Large intestine (tissue), 3 donors: Measurements from ENCODE around the gene HMGB4. TPM values are rescaled to one million over a fixed set of nuclear protein-coding genes. Genes with fewer than 3 reads are reported as not detected.

Experiments
- DNase-seq, 2 donors: peaks; one replicate each; pipeline versions ENCODE4 v3.0.0 to v3.0.0-alpha.2; 2013
- H3K27ac ChIP-seq: one replicate; pipeline ENCODE4 v1.5.1; 2013; ENCODE audit warnings: low read length
- H3K27me3 ChIP-seq: 2 replicates; pipeline ENCODE4 v1.6.1; 2013; ENCODE audit warnings: low read length; ENCODE audit not compliant: control insufficient read depth, insufficient read depth
- H3K36me3 ChIP-seq: 2 replicates; pipeline ENCODE4 v1.6.1; 2013; ENCODE audit warnings: low read length; ENCODE audit not compliant: control insufficient read depth, insufficient read depth
- H3K4me1 ChIP-seq: one replicate; pipeline ENCODE4 v1.6.1; 2013; ENCODE audit warnings: low read length; ENCODE audit not compliant: control insufficient read depth, insufficient read depth
- H3K4me3 ChIP-seq: one replicate; pipeline ENCODE4 v1.5.1; 2013; ENCODE audit warnings: low read length
- H3K9me3 ChIP-seq: one replicate; pipeline ENCODE4 v1.6.1; 2013; ENCODE audit warnings: mild to moderate bottlenecking, low read depth, low read length, moderate library complexity; ENCODE audit not compliant: control insufficient read depth
- WGBS: methylation state at CpG from one replicate; pipeline ENCODE4 v1.1.5; 2013; ENCODE audit warnings: low lambda C conversion rate; ENCODE audit not compliant: insufficient coverage; 5-methylcytosine and 5-hydroxymethylcytosine counted together
- polyA plus RNA-seq: library from polyadenylated mRNA; unstranded; fragments of 120-200 nt; gene quantifications from one replicate; pipeline ENCODE4 v1.2.1, GENCODE V29; 2013

The HMGB4 gene
- polyA plus RNA-seq, 1 donor: not detected

GRCh38 chr1:33842348-33842747 lies 21.5 kb upstream of the HMGB4 start:
- WGBS: 100% methylated on average over 1 of the region's 5 CpGs
- no peaks in the 10 kb centered on the region for H3K36me3 ChIP-seq
- no peak overlapping the region for H3K27ac ChIP-seq
- no peaks in the 10 kb centered on the region for H3K9me3 ChIP-seq
- DNase-seq: no peak
- H3K4me3 ChIP-seq: no peak overlapping the region
- H3K27me3 ChIP-seq: no peaks in the 10 kb centered on the region
- H3K4me1 ChIP-seq: no peaks in the 10 kb centered on the region

- no CpG with 5 or more reads among the region's 5 CpGs for WGBS
- no peak overlapping the region for H3K4me3 ChIP-seq
- no peak overlapping the region for H3K27ac ChIP-seq
- no peak for DNase-seq
- no peaks in the 10 kb centered on the region for H3K27me3 ChIP-seq
- no peaks in the 10 kb centered on the region for H3K4me1 ChIP-seq
- H3K9me3 ChIP-seq: no peaks in the 10 kb centered on the region
- H3K36me3 ChIP-seq: no peaks in the 10 kb centered on the region
Observed at GRCh38 chr1:33844166-33844565, 19.7 kb upstream of the HMGB4 start.

GRCh38 chr1:33846861-33847260 lies 17.0 kb upstream of the HMGB4 start:
- Histone ChIP-seq H3K4me1 (no peaks in the 10 kb centered on the region), H3K27ac (no peak overlapping the region), H3K4me3 (no peak overlapping the region), H3K9me3 (no peaks in the 10 kb centered on the region), H3K27me3 (no peaks in the 10 kb centered on the region), H3K36me3 (no peaks in the 10 kb centered on the region)
- no CpG with 5 or more reads among the region's 8 CpGs for WGBS
- DNase-seq: no peak

GRCh38 chr1:33848205-33848937 lies 15.5 kb upstream of the HMGB4 start:
- Histone ChIP-seq H3K27ac (no peak overlapping the region), H3K4me1 (no peaks in the 10 kb centered on the region), H3K9me3 (no peaks in the 10 kb centered on the region), H3K36me3 (no peaks in the 10 kb centered on the region), H3K27me3 (no peaks in the 10 kb centered on the region), H3K4me3 (no peak overlapping the region)
- DNase-seq: no peak
- 43% methylated on average over 1 of the region's 4 CpGs for WGBS

- WGBS: no CpG with 5 or more reads among the region's 1 CpG
- no peak for DNase-seq
- Histone ChIP-seq H3K27me3 (peaks cover 2% of the 10 kb centered on the region), H3K27ac (no peak overlapping the region), H3K36me3 (no peaks in the 10 kb centered on the region), H3K9me3 (no peaks in the 10 kb centered on the region), H3K4me3 (no peak overlapping the region), H3K4me1 (no peaks in the 10 kb centered on the region)
Observed at GRCh38 chr1:33849211-33849610, 14.7 kb upstream of the HMGB4 start.

GRCh38 chr1:33850481-33850880 lies 13.4 kb upstream of the HMGB4 start:
- peaks cover 2% of the 10 kb centered on the region for H3K27me3 ChIP-seq
- no peaks in the 10 kb centered on the region for H3K9me3 ChIP-seq
- no peak overlapping the region for H3K4me3 ChIP-seq
- H3K4me1 ChIP-seq: no peaks in the 10 kb centered on the region
- no CpG with 5 or more reads among the region's 1 CpG for WGBS
- no peak overlapping the region for H3K27ac ChIP-seq
- H3K36me3 ChIP-seq: no peaks in the 10 kb centered on the region
- DNase-seq: no peak

- H3K27me3 ChIP-seq: peaks cover 2% of the 10 kb centered on the region
- H3K27ac ChIP-seq: no peak overlapping the region
- no peaks in the 10 kb centered on the region for H3K36me3 ChIP-seq
- no peak overlapping the region for H3K4me3 ChIP-seq
- H3K9me3 ChIP-seq: no peaks in the 10 kb centered on the region
- no peaks in the 10 kb centered on the region for H3K4me1 ChIP-seq
- no peak for DNase-seq
Observed at GRCh38 chr1:33852711-33853110, 11.2 kb upstream of the HMGB4 start.

- DNase-seq: no peak
- Histone ChIP-seq H3K27ac (no peak overlapping the region), H3K9me3 (no peaks in the 10 kb centered on the region), H3K4me1 (no peaks in the 10 kb centered on the region), H3K27me3 (peaks cover 2% of the 10 kb centered on the region), H3K4me3 (no peak overlapping the region), H3K36me3 (no peaks in the 10 kb centered on the region)
- no CpG with 5 or more reads among the region's 1 CpG for WGBS
Observed at GRCh38 chr1:33853431-33853830, 10.4 kb upstream of the HMGB4 start.

GRCh38 chr1:33854091-33854490 lies 9.8 kb upstream of the HMGB4 start:
- no peak overlapping the region for H3K4me3 ChIP-seq
- no peak for DNase-seq
- 88% methylated on average over 2 of the region's 5 CpGs for WGBS
- H3K36me3 ChIP-seq: no peaks in the 10 kb centered on the region
- H3K9me3 ChIP-seq: no peaks in the 10 kb centered on the region
- H3K27me3 ChIP-seq: peaks cover 2% of the 10 kb centered on the region
- H3K4me1 ChIP-seq: no peaks in the 10 kb centered on the region
- H3K27ac ChIP-seq: no peak overlapping the region

GRCh38 chr1:33860671-33861070 lies 3.2 kb upstream of the HMGB4 start:
- no peak for DNase-seq
- H3K4me3 ChIP-seq: no peak overlapping the region
- H3K36me3 ChIP-seq: no peaks in the 10 kb centered on the region
- H3K27me3 ChIP-seq: no peaks in the 10 kb centered on the region
- no peaks in the 10 kb centered on the region for H3K9me3 ChIP-seq
- no peaks in the 10 kb centered on the region for H3K4me1 ChIP-seq
- 80% methylated on average over 1 of the region's 2 CpGs for WGBS
- H3K27ac ChIP-seq: no peak overlapping the region
